Spleen (tissue), 11 donors: Measurements from ENCODE around the gene PM20D2. TPM values are rescaled to one million over a fixed set of nuclear protein-coding genes. Genes with fewer than 3 reads are reported as not detected.
A peak's percentile ranks its signal among the peaks of the same experiment; 100 is the strongest.

Experiments used
- DNase-seq: peaks from one replicate; pipeline ENCODE4 v3.0.0-alpha.2; 2020
- H3K27ac ChIP-seq, 8 donors: fragments of 200-600 bp; sonication (generic) in 7 of 8; 1 replicate in 4 of 8; 2 replicates in 4 of 8; pipeline versions ENCODE4 v1.5.0 to v1.8.0; 2016 to 2021; ENCODE audit warnings: inconsistent platforms in 4 of 8, mild to moderate bottlenecking in 4 of 8, moderate library complexity in 1 of 8
- H3K27me3 ChIP-seq, 7 donors: fragments of 200-600 bp; sonication (generic) in 6 of 7; replicated peaks in 1 of 7; 1 replicate in 4 of 7; 2 replicates in 3 of 7; pipeline versions ENCODE4 v1.5.0 to v1.8.0; 2016 to 2021; ENCODE audit warnings: inconsistent platforms in 3 of 7, mild to moderate bottlenecking in 1 of 7
- H3K36me3 ChIP-seq, 6 donors: fragments of 200-600 bp; sonication (generic) in 5 of 6; 1 replicate in 4 of 6; 2 replicates in 2 of 6; pipeline versions ENCODE4 v1.5.0 to v1.8.0; 2016 to 2021; ENCODE audit warnings: inconsistent platforms in 2 of 6
- H3K4me1 ChIP-seq, 6 donors: fragments of 200-600 bp; sonication (generic) in 5 of 6; 1 replicate in 3 of 6; 2 replicates in 3 of 6; pipeline versions ENCODE4 v1.5.0 to v1.8.0; 2016 to 2021; ENCODE audit warnings: inconsistent platforms in 3 of 6
- H3K4me3 ChIP-seq, 8 donors: fragments of 200-600 bp; sonication (generic) in 7 of 8; 1 replicate in 4 of 8; 2 replicates in 4 of 8; pipeline versions ENCODE4 v1.5.0 to v1.8.0; 2016 to 2021; ENCODE audit warnings: inconsistent platforms in 4 of 8, mild to moderate bottlenecking in 4 of 8, moderate library complexity in 2 of 8
- H3K9me3 ChIP-seq, 8 donors: fragments of 200-600 bp; sonication (generic) in 7 of 8; 1 replicate in 4 of 8; 2 replicates in 4 of 8; pipeline versions ENCODE4 v1.5.0 to v1.8.0; 2016 to 2021; ENCODE audit warnings: inconsistent platforms in 4 of 8
- POLR2A ChIP-seq, 3 donors: fragments of 450-650 bp; IDR thresholded peaks; one replicate each; pipeline ENCODE4 v1.5.1; 2017; ENCODE audit warnings: antibody characterized with exemption in 3 of 3, mild to moderate bottlenecking in 1 of 3
- POLR2AphosphoS5 ChIP-seq, 3 donors: sonication (generic); formaldehyde crosslinking; IDR thresholded peaks; one replicate each; pipeline ENCODE4 v1.5.1; 2017; ENCODE audit warnings: antibody characterized with exemption in 3 of 3
- WGBS, 5 donors: extraction: QIAGEN DNeasy Blood & Tissue Kit in 3 of 5; methylation state at CpG; one replicate each; pipeline versions ENCODE4 v1.1.5 to v1.1.7; 2013 to 2018; 5-methylcytosine and 5-hydroxymethylcytosine counted together
- intact Hi-C: fragments of 100-400 bp; cut with DNase I; formaldehyde crosslinking; loops from one replicate; pipeline ENCODE4 v1.15.0; 2023; ENCODE audit warnings: low total_unique reads
- polyA plus RNA-seq, 3 donors: library from polyadenylated mRNA; stranded (reverse); fragments of 200-250 nt; gene quantifications; one replicate each; pipeline ENCODE4 v1.2.1, GENCODE V29; 2013
- total RNA-seq, 7 donors: library from RNA; depleted of rRNA in 3 of 7; stranded (reverse); fragments of >200 nt in 3 of 7; fragmentation: NEBNext Ultra II Directional in 4 of 7; extraction: Animal tissue kit (Norgen Biotek cat#: 25700) in 4 of 7; gene quantifications; one replicate each; pipeline versions ENCODE4 v1.1.0 to v1.2.1, GENCODE V29; 2016 to 2021
- TF ChIP-seq, protein P1 (sequence below), 11 experiments: fragments of 200-600 bp in 7 of 11; fragments of 450-650 bp in 4 of 11; sonication (generic) in 4 of 11; IDR thresholded peaks in 8 of 11; conservative IDR thresholded peaks in 3 of 11; 1 replicate in 7 of 11; 2 replicates in 4 of 11; pipeline versions ENCODE4 v1.4.0 to v1.8.0; 2016 to 2021; ENCODE audit warnings: antibody characterized with exemption in 11 of 11, inconsistent platforms in 4 of 11, mild to moderate bottlenecking in 1 of 11
- donor health status: healthy with polysubstance abuse.
- donor health status: DM: no; HTN: no; CAD: no; lungs with moderate emphysema.
- donor health status: DM: no; HTN: no; CAD: no.
- donor health status: Bipolar disorder and iron deficiency.
- donor health status: healthy.
- donor health status: DM: no; HTN: no; CAD: no.
- donor health status: DM: yes; HTN: yes; CAD: no.

The PM20D2 gene
- total and polyA plus RNA-seq, 10 donors = 5.6 to 14.6 (median 7.3) TPM

DNA sequence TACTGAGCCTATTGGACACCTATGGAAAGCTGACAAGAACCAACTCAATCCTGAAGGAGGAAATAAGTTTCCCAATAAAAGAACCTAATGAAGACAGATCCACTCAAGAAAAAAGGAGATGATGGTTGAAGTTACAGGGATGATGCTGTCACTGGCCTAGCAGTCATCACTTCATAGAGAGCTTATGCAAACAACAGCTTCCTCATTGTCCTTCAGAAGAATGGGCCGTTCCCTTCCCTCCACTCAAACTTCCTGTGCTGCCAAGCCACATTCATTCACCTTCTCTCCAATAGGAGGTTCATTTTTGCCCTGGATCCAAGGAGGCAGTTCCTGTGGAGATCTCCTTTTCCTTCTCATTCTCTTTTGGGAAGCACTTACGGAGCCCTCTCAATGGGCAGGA is 13.8 kb upstream of the PM20D2 start:
- 53 to 75% (median 59%) methylated on average over 2 of the region's 2 CpGs for WGBS, 5 donors
- TF ChIP-seq POLR2AphosphoS5 (IDR thresholded peaks at IDR 0.05) (no peak), POLR2A (IDR thresholded peaks at IDR 0.05) (no peak)
- TF ChIP-seq, protein P1, sequence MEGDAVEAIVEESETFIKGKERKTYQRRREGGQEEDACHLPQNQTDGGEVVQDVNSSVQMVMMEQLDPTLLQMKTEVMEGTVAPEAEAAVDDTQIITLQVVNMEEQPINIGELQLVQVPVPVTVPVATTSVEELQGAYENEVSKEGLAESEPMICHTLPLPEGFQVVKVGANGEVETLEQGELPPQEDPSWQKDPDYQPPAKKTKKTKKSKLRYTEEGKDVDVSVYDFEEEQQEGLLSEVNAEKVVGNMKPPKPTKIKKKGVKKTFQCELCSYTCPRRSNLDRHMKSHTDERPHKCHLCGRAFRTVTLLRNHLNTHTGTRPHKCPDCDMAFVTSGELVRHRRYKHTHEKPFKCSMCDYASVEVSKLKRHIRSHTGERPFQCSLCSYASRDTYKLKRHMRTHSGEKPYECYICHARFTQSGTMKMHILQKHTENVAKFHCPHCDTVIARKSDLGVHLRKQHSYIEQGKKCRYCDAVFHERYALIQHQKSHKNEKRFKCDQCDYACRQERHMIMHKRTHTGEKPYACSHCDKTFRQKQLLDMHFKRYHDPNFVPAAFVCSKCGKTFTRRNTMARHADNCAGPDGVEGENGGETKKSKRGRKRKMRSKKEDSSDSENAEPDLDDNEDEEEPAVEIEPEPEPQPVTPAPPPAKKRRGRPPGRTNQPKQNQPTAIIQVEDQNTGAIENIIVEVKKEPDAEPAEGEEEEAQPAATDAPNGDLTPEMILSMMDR (IDR thresholded peaks at IDR 0.05 in 8 of 11, conservative IDR thresholded peaks at IDR 0.05 in 3 of 11) = no peak
- Histone ChIP-seq H3K9me3 (peaks cover 0 to 20% (median 14%) of the 10 kb centered on the region in 8 donors), H3K27ac (peak overlapping the region in 1 of 8 donors; percentile 19), H3K4me1 (no peaks in the 10 kb centered on the region), H3K27me3 (no peaks in the 10 kb centered on the region), H3K4me3 (no peak overlapping the region), H3K36me3 (no peaks in the 10 kb centered on the region)
- intact Hi-C loops = no loop called here
- no peak for DNase-seq

DNA sequence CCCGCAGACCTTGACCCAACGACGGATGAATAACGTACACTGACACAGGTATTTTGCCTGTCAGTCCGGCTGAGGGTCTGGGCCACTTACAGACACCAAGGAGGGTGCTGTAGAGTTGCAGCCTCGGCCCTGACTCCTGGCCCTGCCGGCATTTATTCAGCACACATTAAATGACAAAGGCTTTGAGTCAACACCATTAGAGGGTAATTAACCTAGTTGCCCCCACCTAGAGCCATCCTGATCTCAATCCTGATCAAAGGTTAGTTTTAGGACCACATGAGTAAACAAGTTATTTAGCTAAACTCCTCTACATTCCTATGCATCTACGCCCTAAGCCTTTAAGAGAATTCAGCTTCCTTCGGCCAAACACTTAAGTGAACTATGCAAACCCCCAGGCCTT is 11.9 kb upstream of the PM20D2 start:
- Histone ChIP-seq H3K27ac (no peak overlapping the region), H3K27me3 (no peaks in the 10 kb centered on the region), H3K9me3 (peaks cover 0 to 2% (median 0%) of the 10 kb centered on the region in 8 donors), H3K36me3 (no peaks in the 10 kb centered on the region), H3K4me1 (no peaks in the 10 kb centered on the region), H3K4me3 (no peak overlapping the region)
- no peak for DNase-seq
- WGBS, 5 donors = 91 to 97% (median 96%) methylated on average over 9 of the region's 9 CpGs
- no peak for TF ChIP-seq POLR2AphosphoS5 (IDR thresholded peaks at IDR 0.05)
- TF ChIP-seq, protein P1 (IDR thresholded peaks at IDR 0.05 in 8 of 11, conservative IDR thresholded peaks at IDR 0.05 in 3 of 11) = no peak
- no peak for TF ChIP-seq POLR2A (IDR thresholded peaks at IDR 0.05)
- intact Hi-C loops = no loop called here

DNA sequence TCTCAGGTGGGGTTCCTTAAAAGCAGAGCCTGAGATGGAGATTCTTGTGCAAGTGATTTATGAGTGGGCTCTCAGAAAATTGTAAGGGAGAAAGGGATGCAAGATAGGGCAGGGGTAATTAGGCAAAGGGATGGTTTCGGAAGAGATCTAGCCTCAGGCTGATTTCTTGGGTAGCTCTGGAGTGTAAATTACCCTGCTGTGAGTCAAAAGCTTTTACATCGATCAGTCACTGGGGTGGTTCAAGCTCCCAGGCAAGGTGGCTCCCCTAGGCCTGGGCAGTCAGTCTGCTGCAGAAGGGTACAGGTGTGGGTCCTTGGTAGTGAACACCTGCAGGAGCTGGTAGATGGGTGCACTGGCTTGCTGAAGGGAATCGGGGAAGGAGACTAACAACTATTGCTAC is 11.1 kb upstream of the PM20D2 start:
- intact Hi-C loops = no loop called here
- Histone ChIP-seq H3K36me3 (no peaks in the 10 kb centered on the region), H3K9me3 (no peaks in the 10 kb centered on the region), H3K27ac (no peak overlapping the region), H3K4me1 (no peaks in the 10 kb centered on the region), H3K27me3 (no peaks in the 10 kb centered on the region), H3K4me3 (no peak overlapping the region)
- DNase-seq = no peak
- TF ChIP-seq POLR2AphosphoS5 (IDR thresholded peaks at IDR 0.05) = no peak
- TF ChIP-seq POLR2A (IDR thresholded peaks at IDR 0.05) = no peak
- TF ChIP-seq, protein P1 (IDR thresholded peaks at IDR 0.05 in 8 of 11, conservative IDR thresholded peaks at IDR 0.05 in 3 of 11) = no peak
- WGBS, 5 donors = 90 to 96% (median 92%) methylated on average over 3 of the region's 3 CpGs

DNA sequence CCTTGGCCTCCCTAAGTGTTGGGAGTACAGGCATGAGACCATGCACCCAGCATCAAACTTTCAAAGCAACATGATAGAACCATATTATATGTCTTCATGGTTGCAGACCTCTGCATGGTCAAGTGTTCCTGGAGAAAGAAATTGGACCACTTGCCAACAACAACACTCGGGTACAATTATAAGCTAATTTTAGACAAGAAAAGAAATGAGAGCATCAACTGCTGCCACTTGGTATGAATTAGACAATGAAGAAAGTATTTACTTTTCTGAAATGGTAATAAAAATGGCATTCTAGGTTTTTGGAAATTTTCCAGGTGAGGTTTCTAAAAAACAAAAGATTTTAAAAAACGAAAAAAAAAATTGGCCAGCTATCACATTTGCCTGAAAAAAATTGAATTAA is 7.7 kb upstream of the PM20D2 start:
- WGBS, 5 donors = 88 to 92% (median 91%) methylated on average over 2 of the region's 2 CpGs
- Histone ChIP-seq H3K4me1 (no peaks in the 10 kb centered on the region), H3K4me3 (no peak overlapping the region), H3K27ac (no peak overlapping the region), H3K36me3 (no peaks in the 10 kb centered on the region), H3K9me3 (no peaks in the 10 kb centered on the region), H3K27me3 (no peaks in the 10 kb centered on the region)
- DNase-seq = no peak
- no peak for TF ChIP-seq POLR2AphosphoS5 (IDR thresholded peaks at IDR 0.05)
- TF ChIP-seq POLR2A (IDR thresholded peaks at IDR 0.05) = no peak
- TF ChIP-seq, protein P1 (IDR thresholded peaks at IDR 0.05 in 8 of 11, conservative IDR thresholded peaks at IDR 0.05 in 3 of 11) = no peak
- intact Hi-C loops = no loop called here
